Esophagus mucosa (tissue), 1 donor: ENCODE results near the gene PRSS48. TPM values are rescaled to one million over a fixed set of nuclear protein-coding genes. Genes with fewer than 3 reads are reported as not detected.
"Not testable (repeated sequence)": the region's sequence is repeated elsewhere in the genome, so short reads cannot be mapped to it uniquely, and the experiment has no call there.

Experiments used
- ATAC-seq: fragments of 200-7000 bp; cut with Tn5 transposase; one replicate; pipeline ENCODE4 v1.9.1; 2020
- total RNA-seq: library from RNA; stranded (reverse); gene quantifications from one replicate; pipeline ENCODE4 v1.2.4, GENCODE V29; 2023
- donor health status: DM: yes; HTN: yes; CAD: no.

Gene PRSS48
- total RNA-seq, 1 donor from 2014 or later: not detected

DNA sequence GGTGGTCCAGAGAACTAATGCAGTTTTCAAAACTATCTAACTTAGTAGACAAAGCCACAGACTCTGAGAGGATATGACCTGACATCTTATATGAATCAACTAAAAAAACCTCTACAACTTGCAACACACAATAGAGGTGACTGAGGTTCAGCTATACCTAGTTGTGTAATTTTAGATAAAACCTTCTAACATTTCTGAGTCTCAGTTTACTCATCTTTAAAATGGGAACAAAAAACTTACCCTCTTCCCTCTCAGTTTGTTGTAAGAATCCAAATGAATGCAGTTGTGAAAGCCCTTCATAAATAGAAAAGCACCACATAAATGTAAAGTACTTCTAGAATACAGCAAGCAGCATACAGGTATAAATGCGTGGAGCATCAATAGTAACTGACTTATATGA lies 42.5 kb downstream of the PRSS48 start:
- no peak for ATAC-seq

DNA sequence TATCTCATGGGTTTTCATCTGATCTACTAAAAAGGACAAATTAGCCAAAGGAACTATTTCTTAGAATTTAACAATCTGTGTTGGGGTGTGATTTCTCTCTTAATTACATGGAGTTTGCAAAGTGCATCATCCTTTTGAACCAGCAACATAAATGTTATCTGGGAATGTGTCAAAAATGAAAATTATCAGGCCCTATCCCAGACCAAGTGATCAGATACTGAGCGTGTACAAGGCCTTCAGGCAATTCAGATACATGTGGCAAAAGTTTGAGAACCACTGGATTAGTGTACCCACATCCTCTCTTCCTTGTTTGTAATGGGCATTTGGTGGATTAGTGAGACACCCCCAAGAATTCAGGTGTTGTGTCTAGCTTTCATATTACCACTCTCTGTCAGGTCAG lies 44.6 kb downstream of the PRSS48 start:
- no peak for ATAC-seq

GRCh38 chr4:151322161-151322560 lies 45.2 kb downstream of the PRSS48 start:
- ATAC-seq: not testable (repeated sequence)

- ATAC-seq: no peak
Measured at GRCh38 chr4:151322570-151322969, 45.6 kb downstream of the PRSS48 start.

DNA sequence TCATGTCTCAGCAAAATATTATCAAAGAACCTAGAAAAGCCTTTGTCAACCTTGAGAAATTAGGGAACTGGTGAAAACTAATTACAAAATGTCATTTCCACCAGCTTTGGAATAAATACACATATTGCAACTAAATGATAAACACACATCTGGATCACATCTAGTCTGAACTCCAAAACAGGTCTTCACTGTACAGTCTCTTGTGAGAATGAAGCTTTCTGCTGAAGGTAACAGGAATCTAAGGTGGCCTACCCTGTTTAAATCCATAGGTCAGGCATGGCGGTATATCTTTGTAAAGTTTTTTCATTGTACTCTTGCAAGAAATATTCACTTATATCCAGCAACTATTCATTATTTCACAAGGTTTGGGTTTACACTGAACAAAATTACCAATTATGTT lies 46.7 kb downstream of the PRSS48 start:
- no peak for ATAC-seq

DNA sequence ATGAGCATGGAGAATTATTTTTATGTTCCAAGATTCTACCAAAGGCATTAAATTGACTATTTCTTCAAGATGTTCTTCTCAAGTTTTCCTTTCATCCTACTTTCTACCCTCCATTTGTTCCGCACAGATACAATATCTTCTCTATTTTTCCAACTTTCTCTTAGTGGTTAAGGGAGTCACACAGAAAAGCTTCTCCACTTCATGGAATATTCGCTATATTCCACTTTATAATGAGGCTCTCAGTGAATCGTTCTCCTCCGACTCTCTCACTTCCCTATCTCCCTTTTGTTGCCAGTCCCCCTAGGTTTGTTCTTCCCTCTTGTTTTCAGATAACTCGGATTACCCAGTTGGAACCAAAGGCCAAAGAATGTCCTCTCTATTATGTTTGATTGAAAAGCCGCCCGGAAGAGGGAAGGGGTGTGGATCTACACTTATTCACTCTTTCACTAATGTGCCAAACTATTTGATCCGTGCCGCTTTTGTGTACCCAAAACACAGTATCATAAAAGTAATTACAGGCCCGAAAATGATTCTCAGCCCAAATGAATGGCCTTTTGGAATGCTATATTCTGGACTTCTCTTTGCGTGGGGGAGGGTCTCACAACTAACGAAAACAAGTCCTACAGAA lies 47.3 kb downstream of the PRSS48 start:
- peak; percentile 26 for ATAC-seq

GRCh38 chr4:151324752-151325110 lies 47.8 kb downstream of the PRSS48 start:
- ATAC-seq: peak; percentile 48

GRCh38 chr4:151325111-151325948 lies 48.4 kb downstream of the PRSS48 start, which contains the start of gene SH3D19:
TSS of gene SH3D19 (minus strand) at chr4:151325605. CDS start at chr4:151325352, 253 bp downstream.
- ATAC-seq: peak; percentile 89

GRCh38 chr4:151325949-151326246 lies 48.9 kb downstream of the PRSS48 start:
- ATAC-seq: no peak

GRCh38 chr4:151329217-151330007 lies 52.5 kb downstream of the PRSS48 start:
- ATAC-seq: peak; percentile 38

- peak; percentile 87 for ATAC-seq
Measured at GRCh38 chr4:151331276-151332042, 54.5 kb downstream of the PRSS48 start.

DNA sequence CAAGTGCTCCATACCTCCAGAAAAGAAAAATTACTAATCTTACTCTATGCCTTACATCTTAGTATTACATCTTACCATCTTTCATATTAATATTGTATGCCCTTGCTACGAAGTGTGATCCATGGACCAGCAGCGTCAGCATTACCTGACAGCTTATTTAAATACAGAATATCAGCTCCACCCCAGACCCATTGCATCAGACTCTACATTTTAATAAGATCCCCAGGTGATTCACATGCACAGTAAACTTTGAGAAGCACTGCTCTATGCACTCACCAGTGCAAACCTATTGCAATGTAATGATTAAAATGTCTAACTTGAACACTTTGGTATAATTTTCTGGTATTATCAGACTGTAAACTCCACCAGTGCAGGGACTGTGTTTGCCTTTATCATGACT lies 62.5 kb downstream of the PRSS48 start:
- peak; percentile 90 for ATAC-seq

GRCh38 chr4:151340751-151341385 lies 63.9 kb downstream of the PRSS48 start:
- no peak for ATAC-seq

Other genes with a start within 250 kb of the PRSS48 start
- gene RPS3A, start 177.5 kb upstream of the PRSS48 start, total RNA-seq: 1,878 TPM
- 31.6 TPM for gene SH3D19, start 48.4 kb downstream of the PRSS48 start, total RNA-seq
- gene FHIP1A, start 132.0 kb downstream of the PRSS48 start, total RNA-seq: 43.6 TPM